Stimulated activated CD8-positive, alpha-beta memory T cell treated with anti-CD3 and anti-CD28 coated beads, Interleukin-7, amount 100 ng/mL, for 1 hour (primary cell): ENCODE results near the gene TMEM129.

Experiments used
- DNase-seq, 2 donors: peaks; one replicate each; pipeline ENCODE4 v3.0.0-alpha.2; 2020; ENCODE audit warnings: low read depth in 2 of 2

TMEM129 gene

DNA sequence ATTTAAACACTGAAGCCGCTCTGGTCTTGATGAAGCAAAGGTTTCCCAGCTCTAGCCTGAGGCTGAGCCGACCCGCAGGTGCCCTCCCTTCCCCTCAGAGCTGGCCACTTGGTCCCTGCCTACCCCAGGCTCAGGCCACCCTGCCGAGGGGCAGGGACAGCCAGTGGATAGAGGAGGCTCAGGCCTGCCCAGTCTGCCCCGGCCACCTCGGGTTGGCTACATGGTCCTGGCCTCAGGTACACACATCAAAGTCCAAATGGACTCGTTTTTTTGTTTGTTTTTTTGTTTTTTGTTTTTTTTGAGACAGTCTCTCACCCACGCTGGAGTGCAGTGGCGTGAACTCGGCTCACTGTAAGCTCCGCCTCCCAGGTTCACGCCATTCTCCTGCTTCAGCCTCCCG, 24.0 kb upstream of the TMEM129 start:
- DNase-seq = no peak

DNA sequence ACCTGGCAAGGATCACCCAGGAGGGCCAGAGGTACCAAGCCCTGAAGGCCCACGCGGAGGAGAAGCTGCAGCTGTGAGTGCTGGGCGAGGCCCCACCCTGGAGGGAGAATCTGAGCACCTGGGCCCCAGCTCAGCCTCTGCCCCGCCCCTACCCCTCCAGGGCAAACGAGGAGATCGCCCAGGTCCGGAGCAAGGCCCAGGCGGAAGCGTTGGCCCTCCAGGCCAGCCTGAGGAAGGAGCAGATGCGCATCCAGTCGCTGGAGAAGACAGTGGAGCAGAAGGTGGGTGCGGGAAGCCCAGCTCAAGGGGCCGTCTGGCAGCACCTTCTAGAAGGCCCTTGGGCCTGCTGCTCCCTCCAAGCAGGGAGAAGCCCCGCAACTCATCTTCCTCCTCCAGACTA, 23.4 kb upstream of the TMEM129 start:
- DNase-seq = no peak

- no peak for DNase-seq
Measured at GRCh38 chr4:1743975-1744374, 22.9 kb upstream of the TMEM129 start.

- DNase-seq = no peak
Measured at GRCh38 chr4:1743551-1743950, 22.4 kb upstream of the TMEM129 start.

DNA sequence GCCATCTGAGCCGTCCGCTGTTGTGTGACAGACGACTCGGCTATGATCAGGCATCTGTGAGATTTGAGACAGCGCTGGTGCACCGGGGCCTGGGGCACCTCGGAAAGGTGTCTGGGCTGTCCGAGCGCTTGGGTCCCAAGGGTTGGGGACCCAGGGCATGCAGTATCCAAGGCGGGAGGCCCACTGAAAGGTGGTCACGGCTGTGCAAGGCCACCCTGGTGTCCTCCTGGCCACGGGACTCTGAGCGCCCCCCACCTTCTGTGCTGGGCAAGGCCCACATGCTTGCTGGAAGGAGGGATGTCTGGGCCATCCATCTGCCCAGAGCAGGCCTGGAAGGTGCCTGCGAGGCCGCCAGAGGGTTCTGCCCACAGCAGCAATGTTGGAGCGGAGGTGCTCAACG, 20.1 kb upstream of the TMEM129 start:
- DNase-seq = no peak

- no peak for DNase-seq
Measured at GRCh38 chr4:1740021-1740545, 19.0 kb upstream of the TMEM129 start.

DNA sequence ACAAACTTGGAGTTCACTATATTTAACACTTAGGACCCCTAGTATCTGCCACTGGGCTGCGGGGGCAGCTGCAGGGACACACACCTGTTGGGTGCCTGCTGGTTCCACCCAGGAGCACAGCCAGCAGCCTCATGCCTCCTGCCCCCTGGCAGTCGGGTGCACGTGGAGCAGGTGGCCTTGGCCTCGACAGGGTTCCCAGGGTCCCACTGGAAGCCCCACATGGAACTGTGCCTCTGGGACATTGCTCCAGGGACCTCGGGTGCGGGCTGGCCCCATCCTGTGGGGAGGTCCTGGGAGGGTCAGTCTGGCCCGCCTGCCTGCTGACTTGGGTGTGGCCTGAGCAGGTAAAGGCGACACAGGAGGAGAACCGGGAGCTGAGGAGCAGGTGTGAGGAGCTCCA, 18.2 kb upstream of the TMEM129 start:
- no peak for DNase-seq

- DNase-seq = no peak
Measured at GRCh38 chr4:1738410-1738809, 17.3 kb upstream of the TMEM129 start.

DNA sequence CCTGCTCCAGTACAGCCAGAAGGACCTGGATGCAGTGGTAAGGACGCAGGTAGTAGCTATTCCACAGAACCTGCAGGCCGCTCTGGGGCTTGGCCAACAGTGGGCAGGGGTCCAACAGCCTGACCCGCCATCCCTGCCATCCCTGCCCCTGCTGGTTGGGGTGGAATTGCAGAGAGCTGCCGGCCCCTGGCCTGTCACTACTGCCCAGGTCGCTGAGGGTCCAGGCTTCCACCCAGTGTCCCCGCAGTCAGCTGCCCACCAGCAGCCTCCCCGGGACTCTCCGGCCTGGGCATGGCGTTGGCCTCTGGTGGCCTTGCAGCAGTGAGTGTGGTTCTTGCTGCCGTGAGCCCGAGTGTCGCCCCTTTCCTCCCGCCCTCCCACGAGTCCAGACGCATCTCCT, 16.5 kb upstream of the TMEM129 start:
- no peak for DNase-seq

DNA sequence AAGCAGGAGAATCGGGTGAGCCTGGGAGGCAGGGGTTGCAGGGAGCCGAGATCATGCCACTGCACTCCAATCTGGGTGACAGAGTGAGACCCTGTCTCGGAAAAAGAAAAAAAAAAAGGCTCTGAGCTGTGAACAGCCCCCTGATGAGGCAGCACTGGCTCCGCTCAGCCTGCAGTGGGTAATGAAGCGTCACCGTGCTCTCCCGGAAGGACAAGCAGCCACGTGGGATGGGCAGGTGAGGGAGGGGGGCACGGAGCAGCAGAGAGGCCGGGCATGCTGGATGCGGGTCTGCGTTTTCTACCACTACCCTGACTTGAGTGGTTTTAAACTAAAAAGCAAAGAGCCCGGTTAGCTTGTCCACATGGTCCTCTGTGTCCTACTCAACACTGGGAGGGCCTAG, 15.7 kb upstream of the TMEM129 start:
- no peak for DNase-seq

GRCh38 chr4:1735215-1735614, 14.1 kb upstream of the TMEM129 start:
- DNase-seq = no peak

DNA sequence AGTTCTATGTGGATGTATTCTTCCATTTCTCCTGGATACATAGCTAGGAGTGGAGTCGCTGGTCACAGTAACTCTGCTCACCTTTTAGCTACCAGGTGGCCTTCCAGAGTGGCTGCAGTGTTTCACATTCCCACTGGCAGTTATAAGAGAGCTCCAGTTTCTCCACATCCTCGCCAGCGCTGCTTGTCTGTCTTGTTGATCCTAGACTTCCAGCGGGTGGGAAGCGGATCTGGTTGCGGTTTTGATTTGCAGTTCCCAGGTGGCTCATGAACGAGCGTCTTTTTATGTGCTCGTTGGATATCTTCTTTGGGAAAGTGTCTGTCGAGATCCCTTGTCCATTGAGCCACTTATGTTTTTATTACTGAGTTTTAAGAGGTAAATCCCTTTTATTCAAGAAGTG, 11.8 kb upstream of the TMEM129 start:
- DNase-seq = no peak

DNA sequence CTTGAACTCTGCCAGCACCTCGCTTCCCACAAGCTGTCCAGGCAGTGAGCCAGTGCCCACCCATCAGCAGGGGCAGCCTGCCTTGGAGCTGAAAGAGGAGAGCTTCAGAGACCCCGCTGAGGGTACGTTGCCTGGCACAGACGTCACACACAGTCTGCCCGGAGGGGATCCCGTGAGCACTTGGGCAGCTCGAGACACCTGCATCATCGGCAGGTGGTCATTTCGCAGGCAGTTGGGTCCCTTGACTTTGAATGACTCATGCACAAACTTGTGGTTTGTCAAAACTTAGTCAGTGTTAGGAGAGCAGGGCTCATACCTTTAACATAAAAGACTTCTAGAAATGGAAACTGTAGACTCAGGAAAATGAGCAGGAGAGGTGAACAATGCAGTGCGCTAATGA, 10.1 kb upstream of the TMEM129 start:
- DNase-seq = no peak

DNA sequence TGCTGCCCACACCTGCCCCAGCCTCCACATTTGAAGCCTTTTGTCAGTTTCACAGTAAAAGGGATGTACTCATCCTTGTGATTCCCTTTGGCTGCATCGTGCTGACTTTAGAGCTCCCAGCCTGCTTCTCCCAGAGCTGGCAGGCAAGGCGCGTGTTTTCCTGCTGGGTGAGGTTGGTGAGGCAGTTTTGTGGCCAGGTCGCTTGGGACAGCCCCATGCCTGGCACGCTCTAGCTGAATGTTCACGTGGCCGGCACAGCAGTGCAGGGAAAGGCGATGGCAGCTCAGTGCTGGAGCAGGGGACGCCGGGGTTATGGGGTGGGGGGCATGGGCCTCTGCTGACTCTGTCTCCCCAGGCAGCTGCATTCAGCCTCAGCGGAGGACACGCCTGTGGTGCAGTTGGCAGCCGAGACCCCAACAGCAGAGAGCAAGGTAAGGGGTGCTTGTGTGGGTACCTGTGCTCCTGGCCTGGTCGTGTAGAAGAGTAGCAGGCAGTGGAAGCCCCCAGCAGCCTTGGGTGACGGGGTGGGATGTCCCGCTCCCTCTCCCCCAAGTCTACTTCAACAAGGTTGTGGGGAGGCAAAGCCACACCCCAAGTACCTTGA, 9.5 kb upstream of the TMEM129 start:
- no peak for DNase-seq

GRCh38 chr4:1728061-1728980, 7.2 kb upstream of the TMEM129 start:
- DNase-seq = no peak

DNA sequence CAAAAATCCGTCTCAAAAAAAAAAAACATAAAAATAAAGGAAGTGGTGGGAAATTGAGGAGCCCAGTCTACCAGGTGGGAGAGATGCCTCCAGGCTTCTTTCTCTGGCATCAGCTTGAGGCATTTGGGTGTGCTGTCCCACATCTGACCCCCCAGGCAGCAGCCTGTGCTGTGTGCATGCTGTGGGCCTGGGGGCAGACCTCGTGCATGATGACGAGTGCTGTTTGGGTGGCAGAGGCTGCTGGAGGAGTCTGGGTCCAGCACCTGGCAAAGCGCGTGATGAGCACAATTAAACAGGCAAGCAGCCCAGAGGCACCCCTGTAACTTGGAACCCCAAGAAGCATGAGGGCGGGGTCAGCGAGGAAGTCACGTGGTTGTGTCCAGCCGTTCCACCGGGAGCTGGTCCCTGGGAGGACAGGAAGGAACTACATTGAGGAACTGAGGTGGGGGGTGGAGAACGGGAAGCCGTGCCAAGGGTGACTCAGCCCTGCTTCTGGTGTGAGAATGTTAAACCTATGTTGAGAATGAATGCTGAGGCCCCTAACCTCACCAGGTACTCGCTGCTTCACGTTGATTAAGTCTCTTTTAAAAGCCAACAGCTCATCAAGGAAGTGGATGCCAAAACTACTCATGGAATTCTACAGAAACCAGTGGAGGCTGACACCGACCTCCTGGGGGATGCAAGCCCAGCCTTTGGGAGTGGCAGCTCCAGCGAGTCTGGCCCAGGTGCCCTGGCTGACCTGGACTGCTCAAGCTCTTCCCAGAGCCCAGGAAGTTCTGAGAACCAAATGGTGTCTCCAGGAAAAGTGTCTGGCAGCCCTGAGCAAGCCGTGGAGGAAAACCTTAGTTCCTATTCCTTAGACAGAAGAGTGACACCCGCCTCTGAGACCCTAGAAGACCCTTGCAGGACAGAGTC, 6.3 kb upstream of the TMEM129 start:
- DNase-seq = no peak

GRCh38 chr4:1726146-1726934, 5.2 kb upstream of the TMEM129 start:
- peak; percentile 76 to 91 for DNase-seq

DNA sequence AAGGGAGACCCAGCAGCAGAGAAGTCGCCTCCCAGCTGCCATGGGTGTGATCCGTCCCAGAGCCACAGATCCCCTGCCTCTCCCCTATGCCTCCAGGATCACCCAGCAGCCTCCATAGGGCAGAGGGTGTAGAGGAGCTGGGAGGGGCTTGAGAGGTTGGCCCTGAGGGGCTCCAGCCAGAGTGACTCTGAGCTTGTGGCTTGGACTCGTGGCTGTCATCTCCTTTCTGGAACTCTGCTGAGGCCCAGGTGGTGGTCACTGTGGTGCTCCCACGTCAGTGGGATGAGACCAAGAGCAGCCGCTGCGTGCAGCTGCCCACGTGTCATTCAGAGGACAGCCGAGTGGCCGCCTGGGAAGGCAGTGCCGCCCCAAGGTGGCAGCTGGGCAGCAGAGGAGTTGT, 4.4 kb upstream of the TMEM129 start:
- DNase-seq = no peak

DNA sequence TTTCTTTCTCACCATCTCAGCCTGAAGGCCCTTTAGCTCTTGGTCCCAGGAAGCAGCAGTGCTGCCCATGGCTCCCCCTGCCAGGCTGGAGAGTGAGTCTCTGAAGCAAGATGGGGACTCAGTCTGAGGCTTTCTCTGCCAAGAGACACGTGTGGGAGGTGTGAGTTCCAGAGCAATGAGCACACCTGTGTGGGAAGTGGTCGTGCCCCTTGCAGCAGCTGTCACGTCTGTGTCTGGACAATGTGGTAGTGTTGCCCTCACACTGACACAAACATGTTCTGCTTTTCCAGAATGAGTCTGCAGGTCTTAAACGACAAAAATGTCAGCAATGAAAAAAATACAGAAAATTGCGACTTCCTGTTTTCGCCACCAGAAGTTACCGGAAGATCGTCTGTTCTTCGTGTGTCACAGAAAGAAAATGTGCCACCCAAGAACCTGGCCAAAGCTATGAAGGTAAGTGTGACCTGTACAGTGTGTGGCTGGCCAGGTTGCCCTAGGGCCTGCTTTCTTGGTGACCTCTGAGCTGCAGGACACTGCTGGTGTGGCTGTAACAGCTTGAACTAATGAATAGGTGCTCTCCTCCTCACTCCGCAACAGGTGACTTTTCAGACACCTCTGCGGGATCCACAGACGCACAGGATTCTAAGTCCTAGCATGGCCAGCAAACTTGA, 2.1 kb upstream of the TMEM129 start:
- peak in 1 of 2 donors; percentile 14 for DNase-seq

DNA sequence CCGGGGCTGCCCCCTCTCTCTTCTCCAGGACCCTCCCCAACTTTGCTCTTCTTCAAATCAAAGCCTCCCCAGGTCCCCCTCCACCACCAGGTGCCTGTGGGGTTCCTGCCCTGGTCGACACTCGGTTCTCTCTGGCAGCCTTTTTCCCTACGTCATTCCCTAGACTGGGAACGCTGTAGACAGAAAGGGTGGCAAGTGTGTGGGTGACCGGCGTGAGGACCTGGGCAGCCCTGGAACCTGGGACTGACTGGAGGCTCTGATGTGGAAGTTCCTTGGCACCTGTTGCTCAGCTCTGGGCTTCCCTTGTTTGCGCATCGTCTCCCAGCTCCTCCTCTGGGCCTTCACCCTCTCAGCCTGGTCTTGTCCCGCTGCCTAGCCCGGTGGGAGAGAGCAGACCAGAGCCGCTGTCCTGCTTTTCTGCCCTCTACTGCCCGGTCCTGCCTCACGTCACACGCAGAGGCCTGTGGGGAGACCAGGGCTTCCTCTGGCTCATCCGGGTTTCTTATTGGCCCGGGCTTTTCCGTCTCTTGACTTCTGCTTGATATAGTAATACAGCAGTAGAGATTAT, 1.5 kb upstream of the TMEM129 start:
- no peak for DNase-seq
